GM19467 (cell line): ENCODE measurements around the gene TUBB1.

Experiments
- ATAC-seq: cut with Tn5 transposase; IDR thresholded peaks from one replicate; pipeline ENCODE4 v1.9.1; 2021; ENCODE audit warnings: mild to moderate bottlenecking, moderate library complexity; ENCODE audit not compliant: unreplicated experiment

The TUBB1 gene

GRCh38 chr20:58989196-58989595 is 30.0 kb upstream of the TUBB1 start:
- ATAC-seq, result no peak

GRCh38 chr20:58990651-58991445 is 28.4 kb upstream of the TUBB1 start:
- no peak for ATAC-seq

GRCh38 chr20:58991715-58992114 is 27.5 kb upstream of the TUBB1 start:
- ATAC-seq, result no peak

- ATAC-seq, result no peak
Measured at GRCh38 chr20:58992911-58993310, 26.3 kb upstream of the TUBB1 start.

- no peak for ATAC-seq
Measured at GRCh38 chr20:58993332-58994248, 25.6 kb upstream of the TUBB1 start.

- ATAC-seq, result no peak
Measured at GRCh38 chr20:58994390-58995159, 24.7 kb upstream of the TUBB1 start.

- ATAC-seq, result no peak
Measured at GRCh38 chr20:58995461-58996225, 23.6 kb upstream of the TUBB1 start.

GRCh38 chr20:58996226-58996611 is 23.0 kb upstream of the TUBB1 start:
- no peak for ATAC-seq

- no peak for ATAC-seq
Measured at GRCh38 chr20:58997141-58997770, 22.0 kb upstream of the TUBB1 start.

GRCh38 chr20:58998656-58999055 is 20.6 kb upstream of the TUBB1 start:
- ATAC-seq, result no peak

- ATAC-seq, result no peak
Measured at GRCh38 chr20:59000326-59000725, 18.9 kb upstream of the TUBB1 start.

GRCh38 chr20:59001068-59001448 is 18.2 kb upstream of the TUBB1 start:
- no peak for ATAC-seq

GRCh38 chr20:59001449-59002171 is 17.6 kb upstream of the TUBB1 start:
- ATAC-seq, result no peak

- ATAC-seq, result no peak
Measured at GRCh38 chr20:59002388-59002787, 16.8 kb upstream of the TUBB1 start.

- ATAC-seq, result no peak
Measured at GRCh38 chr20:59002874-59003399, 16.3 kb upstream of the TUBB1 start.

GRCh38 chr20:59003836-59004492 is 15.3 kb upstream of the TUBB1 start:
- no peak for ATAC-seq

- ATAC-seq, result no peak
Measured at GRCh38 chr20:59004493-59004762, 14.8 kb upstream of the TUBB1 start.

- peak; percentile 57 for ATAC-seq
Measured at GRCh38 chr20:59004763-59005522, 14.3 kb upstream of the TUBB1 start.
